Measurements from ENCODE around the gene FSTL4.

- TF ChIP-seq CTCF (IDR thresholded peaks at IDR 0.05; ENCODE audit: borderline replicate concordance, extremely low read depth, low read length, poor library complexity, severe bottlenecking) = no peak
- TF ChIP-seq EZH2 (IDR thresholded peaks at IDR 0.05; ENCODE audit: borderline replicate concordance, low read depth, low read length, severe bottlenecking) = no peak
Observed at GRCh38 chr5:133390416-133391353, 221.7 kb downstream of the FSTL4 start.
